Hematopoietic multipotent progenitor cell treated with erythropoietin and hydrocortisone succinate and interleukin-3 and kit ligand, for 15 days (in vitro differentiated cells): Measurements from ENCODE around the gene NAPA.
"Not testable (repeated sequence)": the region's sequence is repeated elsewhere in the genome, so short reads cannot be mapped to it uniquely, and the experiment has no call there.

Source experiments
- DNase-seq: peaks from one replicate; pipeline ENCODE4 v3.0.0-alpha.2; 2015; ENCODE audit warnings: low spot score

The NAPA gene

DNA sequence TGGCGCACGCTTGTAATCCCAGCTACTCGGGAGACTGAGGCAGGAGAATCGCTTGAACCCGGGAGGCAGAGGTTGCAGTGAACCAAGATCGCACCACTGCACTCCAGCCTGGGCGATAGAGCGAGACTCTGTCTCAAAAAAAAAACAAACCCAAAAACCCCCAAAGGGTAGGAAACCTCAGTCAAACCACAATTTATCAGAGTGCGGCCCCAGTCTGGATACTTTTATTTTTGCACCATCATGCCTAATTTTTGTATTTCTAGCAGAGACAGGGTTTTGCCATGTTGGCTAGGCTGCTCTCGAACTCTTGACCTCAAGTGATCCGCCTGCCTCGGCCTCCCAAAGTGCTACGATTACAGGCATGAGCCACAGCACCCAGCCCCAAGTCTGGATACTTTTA lies 28.6 kb downstream of the NAPA start:
- DNase-seq: not testable (repeated sequence)

DNA sequence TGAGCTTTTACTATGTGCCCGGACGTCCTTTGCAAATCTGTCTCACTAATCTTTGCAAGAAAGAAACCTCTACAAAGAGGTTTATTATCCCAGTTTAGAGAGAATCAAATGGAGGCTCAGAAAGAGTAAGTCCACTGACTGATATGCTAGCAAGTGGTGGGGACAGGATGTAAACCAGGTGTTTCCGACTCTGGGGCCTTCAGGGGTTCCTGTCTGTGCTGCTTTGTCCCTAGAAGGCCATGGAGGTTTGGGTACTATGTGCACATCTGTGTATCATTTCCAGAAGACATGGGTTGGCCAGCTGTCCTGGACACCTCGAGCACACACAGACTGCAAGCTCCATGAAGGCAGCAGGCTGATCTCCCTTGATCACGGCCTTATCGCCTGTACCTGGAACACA lies 29.7 kb downstream of the NAPA start:
- DNase-seq: no peak

DNA sequence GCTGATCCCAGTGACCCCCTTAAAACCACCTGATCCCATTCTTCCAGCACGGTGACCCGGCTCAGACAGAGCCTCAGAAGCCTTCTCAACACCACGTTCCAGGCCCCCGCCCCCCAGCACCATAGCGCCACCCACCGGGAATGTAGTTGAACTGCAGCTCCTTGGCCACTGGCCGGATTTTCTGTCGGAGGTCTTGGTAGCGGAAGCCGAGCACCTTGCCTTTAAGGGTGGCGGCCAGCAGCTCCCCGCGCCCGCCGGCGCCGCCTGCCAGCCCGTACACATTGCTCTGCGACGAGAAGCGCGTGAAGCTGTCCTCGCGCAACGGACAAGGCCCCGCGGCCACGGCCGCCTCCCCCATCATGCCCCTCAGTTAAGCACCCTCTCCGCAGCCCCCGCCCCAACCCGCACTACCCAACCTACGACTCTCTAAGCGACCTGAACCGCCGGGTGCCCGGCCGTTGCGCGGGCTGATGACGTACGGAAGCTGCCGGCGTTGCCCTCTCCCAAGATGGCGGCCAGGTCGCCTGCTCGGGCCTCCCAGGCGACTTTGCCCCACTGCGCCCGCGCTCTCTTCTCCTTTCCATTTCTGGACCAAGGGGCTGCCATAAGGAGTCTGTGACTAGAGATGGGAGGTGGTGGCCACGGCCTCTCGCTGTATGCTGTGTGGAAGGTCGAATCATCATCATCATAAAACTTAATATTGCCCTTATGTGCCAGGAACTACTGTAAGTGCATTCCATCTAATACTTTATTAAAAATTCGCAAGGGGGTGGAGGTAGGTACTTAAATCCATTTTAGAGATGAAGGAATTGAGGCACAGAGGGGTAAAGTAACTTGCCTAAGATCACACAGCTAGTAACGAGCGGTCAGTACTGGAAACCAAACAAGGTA lies 30.8 kb downstream of the NAPA start, which contains the start of gene KPTN:
Gene KPTN (minus strand): TSS at position 420 of the 891 bp plus-strand sequence. CDS start 59 bp downstream, at position 361.
- DNase-seq: peak; percentile 89

DNA sequence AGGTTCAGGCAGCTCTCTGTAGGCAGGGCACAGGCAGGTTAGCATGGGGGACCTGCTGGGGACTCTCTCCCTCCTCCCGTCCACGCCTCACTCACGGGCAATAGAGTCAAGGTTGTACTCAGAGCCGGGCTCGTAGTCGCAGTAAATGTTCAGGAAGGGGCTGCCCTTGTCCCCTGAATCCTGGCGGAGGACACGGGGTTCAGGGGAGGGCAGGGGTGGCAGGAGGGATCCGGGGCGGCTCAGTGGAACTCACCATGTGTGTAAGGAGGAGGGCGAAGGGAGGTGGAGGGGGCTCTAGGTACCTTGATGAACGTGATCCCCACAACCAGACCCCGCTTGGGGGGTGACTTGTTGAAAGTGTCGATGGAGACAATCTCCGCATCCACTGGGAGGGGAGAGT lies 31.7 kb downstream of the NAPA start:
- DNase-seq: no peak

DNA sequence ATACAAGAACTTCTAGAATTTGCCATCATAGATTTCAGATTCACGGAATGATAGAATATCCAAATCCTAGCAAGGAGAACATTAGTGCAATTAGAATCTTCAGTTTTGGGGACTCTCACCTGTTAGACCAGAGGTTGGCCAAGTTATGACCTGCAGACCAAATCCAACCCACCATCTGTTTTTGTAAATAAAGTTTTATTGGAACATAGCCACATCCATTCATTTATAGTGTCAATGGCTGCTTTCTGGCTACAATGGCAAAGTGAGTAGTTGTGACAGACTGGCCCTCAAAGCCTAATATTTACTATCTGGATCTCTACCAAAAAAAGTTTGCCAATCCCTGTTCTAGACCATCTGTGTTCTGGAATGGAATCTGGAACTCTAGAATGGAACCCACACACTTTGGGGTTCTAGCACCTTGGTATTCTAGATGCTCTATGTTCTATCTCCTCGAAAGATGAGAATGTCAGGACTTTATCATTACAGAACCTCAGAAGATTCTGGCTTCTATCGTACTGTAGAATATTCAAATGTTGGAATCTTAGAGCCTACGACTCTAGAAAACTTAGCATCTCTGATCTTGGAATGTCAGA lies 33.3 kb downstream of the NAPA start:
- DNase-seq: no peak

DNA sequence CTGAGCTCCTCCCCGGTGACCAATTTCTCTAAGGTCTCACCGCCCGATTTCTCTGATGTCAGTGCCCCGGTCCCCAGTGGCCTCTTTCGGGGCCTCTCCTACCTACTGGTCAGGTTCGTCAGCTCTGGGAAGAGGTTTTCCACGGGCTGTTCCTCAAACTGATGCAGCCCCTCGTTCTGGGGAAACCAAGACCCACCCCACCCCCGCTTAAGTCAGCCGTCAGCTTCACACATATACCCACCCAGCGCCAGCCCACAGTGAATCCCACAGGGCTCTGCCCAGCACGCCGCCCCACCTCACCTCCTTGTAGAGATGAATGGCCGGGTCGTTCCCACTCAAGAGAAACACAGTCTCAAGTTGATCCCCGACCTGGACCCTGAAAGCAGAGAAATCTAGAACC lies 34.2 kb downstream of the NAPA start:
- DNase-seq: no peak

DNA sequence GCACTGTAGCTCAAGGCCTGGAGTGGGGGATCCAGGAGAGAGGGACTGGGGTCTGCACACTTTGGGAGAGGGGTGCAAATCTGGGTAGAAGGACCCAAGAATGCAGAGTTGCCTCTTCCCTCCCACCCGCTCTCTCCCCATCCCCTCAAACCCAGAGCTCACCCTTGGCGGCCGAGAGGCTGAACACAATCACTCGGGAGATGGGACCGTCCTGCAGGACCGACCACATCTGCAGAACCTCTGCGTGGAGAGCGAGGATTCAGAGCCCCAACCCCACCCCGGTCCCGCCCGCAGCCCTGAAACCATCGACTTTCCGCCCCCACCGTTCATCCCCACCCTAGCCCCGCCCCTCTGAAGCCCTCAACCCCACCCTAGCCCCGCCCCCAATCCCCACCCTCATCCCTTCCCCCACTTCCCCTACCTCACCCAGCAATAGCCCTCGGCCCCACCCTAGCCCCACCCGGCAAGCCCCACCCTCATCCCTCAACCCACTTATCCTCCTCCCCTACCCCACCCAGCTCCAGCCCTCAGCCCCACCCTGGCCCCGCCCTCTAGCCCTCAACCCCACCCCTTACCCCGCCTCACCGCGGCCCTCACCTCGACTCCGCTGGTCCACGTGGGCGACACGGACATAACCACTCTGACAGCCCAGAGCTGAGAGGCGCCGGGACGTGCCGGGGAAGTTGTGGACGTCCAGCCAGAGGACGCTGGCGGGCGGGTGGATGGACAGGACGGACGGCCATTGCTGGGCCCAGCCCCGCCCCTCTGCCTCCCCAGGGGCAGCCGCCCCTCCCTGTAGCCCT lies 35.0 kb downstream of the NAPA start:
- no peak for DNase-seq

DNA sequence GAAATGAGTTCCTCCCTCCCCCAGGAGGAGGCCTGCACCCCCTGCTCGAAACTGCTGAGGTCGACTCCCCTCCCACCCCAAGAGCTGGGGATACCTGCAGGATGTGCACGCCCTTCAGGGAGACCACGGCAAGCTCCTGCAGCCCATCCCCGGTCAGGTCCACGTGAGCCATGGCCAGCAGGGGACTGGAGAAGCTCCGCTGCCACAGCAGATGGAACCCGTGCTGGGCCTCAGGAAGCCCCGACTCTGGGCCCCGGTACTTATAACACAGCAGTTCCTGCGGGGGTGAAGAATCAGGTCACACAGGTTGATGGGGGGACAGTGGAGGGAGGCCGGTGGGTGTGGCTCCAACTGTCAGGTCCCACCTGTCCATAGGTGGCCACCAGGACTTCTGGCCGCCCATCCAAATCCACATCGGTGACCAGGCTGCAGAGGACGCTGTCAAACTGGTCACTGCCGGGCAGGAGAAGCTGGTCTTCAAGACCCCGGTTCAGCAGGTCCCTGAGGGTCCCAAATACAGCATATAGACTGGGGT lies 38.4 kb downstream of the NAPA start:
- no peak for DNase-seq

DNA sequence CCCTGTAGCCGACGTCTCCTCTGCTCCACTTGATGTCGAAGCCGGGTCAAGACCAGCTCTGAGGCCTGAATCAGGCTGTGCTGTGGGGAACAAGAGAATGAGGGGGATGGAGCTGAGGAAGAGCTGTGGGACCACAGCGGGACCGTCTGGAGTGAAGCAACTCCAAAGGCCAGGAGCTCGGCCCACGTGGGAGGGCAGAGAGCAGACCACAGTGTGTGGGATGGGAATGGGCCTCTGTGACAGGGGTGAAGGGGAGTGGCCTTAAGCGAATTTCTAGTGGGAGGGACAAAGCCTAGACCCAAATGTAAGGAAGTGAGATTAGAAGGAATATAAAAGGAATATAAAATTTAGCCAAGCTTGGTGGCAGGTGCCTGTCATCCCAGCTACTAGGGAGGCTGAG lies 39.4 kb downstream of the NAPA start:
- no peak for DNase-seq

DNA sequence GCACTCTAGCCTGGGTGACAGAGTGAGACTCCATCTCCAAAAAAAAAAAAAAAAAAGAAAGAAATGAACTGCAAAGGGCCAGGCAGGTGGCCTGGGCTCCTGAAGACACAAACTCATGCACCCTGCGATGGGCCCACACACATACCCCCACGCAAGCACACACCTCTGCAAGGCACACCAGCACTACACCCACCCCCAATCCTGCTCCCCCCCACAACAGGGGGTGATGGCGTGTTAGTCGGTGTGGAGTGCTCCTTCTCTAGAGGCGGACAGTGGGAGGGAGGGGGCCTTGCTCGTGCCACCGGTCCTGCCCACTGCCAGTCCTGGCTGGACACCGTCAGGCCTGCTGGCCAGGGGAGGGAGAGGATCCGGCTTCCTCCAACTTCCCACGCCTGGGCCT lies 41.5 kb downstream of the NAPA start:
- DNase-seq: no peak

DNA sequence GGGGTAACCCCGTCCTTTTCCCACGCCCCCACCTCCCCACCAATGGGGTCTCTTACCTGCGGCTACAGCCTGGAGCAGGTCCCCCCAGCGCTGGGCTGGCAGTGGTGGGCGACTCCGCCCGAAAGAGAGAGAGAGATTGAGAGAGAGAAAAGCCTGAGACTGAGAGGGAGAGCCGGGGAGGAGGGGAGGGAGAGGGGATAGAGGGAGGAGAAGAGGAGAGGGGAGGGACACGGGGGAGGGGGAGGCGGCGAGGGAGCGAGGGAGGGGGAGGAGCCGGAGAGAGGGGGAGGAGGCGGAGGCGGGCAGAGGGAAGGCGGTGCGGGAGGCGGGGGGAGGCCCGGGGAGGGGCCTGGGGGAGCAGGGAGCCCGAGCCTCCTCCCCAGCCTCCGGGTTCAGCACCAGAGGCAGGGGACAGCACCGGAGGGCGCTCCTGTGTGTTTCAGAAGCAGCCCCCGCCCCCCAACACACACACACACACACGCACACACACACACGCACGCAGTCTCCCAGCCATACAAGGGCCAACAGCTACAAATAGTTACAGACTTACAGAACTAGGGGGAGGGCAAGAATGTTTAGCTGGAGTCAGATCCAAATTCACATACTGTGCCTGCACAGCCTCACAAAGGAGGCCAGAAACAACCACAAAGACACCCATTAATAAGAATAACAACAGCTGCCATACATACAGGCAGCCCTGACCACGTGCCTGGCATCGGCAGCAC lies 43.0 kb downstream of the NAPA start, which contains the start of gene SLC8A2:
Gene SLC8A2 (minus strand): TSS at position 161 of the 725 bp plus-strand sequence. CDS start 5,490 bp downstream, outside the sequence.
- DNase-seq: no peak

DNA sequence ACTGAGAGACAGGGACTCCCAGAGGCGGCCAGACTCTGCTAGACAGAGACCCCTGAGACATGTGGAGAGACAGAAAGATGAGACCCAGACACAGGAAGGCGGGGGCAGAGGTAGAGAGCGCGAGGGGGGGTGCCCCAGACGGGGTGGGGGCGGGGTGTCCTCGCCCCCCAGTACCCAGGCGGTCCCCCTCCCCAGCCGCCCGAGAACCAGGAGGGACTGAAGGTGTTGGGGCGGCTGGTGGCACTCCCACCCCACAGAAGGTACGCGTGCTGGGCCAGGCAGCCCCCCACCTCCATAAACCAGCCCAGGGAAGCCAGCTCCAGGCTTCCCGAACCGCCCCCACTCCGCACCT lies 43.5 kb downstream of the NAPA start:
- DNase-seq: no peak

DNA sequence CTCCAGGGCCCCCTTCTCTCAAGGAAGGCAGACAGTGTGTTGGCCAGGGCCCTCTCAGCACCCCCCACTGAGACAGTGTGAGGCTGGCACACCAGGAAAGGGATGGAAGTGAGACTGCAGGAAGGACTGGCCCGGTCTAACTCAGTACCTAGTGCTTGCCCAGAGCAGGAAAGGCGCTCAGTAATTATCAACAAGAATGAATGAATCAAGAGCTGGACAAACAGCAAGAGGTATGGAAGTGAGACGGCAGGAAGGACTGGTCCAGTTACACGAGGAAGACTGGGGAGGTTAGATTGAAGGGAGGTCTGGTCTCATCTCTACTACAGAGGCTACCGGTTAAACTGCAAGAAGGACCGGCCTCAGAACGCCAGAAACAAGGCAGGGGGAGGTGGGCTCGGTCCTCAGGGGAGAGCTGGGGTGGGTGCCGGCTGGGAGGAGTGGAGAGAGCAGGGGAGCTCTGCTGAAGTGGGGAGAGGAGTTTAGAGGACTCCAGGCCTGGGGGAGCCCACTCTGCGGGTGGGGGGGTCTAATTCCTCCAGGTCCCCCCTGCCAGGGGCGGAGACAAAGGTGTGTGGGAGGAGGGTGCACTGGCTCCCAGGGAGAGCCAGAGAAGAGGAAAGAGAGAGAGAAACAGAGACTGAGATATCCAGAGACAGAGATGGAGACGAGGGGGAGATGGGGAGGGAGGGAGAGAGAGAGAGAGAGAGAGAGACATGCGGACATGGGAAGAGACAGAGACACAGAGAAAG lies 44.2 kb downstream of the NAPA start:
- DNase-seq: no peak

DNA sequence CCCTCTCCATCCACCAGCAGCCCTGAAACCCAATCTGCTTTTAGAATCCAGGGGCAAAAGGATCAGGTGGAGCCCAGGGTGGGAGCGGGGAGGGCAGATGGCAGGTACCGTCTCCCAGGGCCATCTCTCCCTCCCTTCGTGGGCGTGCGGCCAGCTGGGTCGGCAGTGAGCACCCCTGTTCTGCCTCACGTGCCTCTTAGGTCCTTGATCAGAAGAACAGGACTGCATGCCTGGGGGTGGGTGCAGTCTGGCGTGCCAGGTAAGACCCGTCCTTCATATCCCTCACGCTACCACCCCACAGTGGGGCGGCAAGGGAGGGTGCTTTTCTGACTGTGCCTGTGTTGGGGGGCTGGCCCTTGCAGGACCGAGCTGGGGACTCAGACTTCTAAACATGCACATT lies 45.1 kb downstream of the NAPA start:
- DNase-seq: no peak

DNA sequence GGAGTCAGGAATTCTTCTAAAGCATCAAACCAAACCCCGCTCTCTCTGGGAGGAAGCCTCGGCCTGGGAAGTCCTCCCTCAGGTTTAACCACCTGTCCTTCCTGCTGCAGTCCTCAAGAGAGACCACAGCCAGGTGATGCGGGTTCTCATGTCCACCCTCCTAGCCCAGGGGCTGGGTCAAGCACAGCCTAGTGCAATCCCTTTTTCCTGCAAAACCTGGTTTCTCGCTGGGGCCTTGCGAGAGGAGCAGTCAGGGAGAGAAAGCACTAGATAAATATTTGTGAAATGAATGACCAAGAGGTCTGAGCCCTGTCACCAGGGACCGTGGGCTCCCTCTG lies 45.5 kb downstream of the NAPA start:
- no peak for DNase-seq

DNA sequence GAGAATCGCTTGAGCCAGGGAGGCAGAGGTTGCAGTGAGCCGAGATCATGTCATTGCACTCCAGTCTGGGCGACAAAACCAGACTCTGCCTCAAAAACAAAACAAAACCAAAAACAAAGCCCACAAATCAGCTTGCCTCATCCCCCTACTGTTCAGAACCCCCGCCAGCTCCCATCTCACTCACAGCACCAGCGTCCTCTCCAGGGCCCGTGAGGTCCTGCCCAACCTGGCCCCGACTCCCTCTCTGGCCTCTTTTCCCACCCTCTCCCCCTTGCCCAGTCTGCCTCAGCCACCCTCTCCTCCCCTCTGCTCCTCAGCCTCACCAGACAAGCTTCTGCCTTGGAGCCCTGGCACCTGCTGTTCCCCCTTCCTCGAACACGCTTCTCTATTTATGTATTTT lies 46.9 kb downstream of the NAPA start:
- DNase-seq: no peak

DNA sequence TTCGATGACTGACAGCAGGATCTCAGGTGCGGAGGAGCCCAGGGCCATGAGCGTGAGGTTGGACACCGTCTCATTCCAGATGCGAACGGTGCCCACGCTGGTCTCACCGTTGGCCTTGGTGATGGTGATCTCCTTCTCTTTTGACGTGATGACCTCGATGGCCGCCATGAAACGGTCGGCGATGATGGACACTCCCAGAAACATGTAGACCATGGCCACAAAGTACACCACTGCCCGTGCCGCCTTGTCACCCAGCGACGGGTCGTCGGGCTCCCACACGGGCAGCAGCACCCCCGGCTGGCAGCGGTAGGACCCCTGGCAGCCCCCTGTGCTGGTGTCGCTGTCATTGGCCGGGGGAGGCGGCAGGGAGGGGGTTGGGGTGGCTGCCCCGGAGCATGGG lies 48.9 kb downstream of the NAPA start:
- DNase-seq: no peak

DNA sequence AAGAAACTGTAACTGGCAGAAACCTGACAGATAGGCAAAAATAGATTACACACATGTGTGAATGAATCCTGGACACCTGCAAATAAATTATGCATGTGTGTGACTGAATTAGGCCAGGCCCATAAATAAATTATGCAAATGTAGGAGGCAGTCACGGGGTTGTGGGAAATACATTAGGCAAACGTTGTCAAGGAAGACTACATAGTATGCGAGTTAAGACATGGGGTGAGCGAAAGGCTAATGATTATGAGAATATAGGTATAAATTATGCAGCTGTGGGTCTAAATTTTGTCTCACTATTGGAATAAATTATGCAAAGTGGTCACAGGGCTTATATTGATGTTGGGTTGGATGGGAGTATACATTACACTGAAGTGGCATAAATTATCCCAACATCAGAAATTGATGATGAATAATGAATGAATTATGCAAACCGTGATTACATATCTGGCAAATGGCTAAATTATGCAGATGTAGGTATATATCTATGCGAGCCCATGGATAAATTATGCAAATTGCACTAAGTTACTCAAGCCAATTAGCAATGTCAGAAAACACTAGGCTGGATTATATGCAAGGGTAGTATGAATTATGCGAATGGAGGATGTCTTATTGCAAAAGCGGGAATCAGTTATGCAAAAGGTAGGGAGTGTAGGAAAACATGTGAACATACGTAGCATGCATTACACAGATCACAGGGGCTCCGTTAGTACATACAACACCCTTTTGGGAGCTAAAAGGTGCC lies 50.0 kb downstream of the NAPA start:
- DNase-seq: no peak

DNA sequence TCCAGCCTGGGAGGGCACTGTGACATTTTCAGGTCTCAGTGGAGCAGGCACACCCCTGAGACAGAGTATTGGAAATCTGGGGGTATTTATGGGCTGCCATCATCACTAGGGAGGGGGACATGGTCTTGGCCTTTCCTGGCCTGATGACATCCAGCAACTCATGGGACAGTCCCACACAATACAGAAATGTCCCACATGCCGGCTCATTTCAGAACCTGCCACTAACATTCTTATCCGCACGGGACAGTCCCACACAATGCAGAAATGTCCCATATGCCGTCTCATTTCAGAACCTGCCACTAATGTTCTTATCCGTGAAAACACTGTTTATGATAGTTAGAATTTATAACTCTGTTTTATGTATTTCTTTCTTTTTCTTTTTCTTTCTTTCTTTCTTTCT lies 53.0 kb downstream of the NAPA start:
- no peak for DNase-seq

DNA sequence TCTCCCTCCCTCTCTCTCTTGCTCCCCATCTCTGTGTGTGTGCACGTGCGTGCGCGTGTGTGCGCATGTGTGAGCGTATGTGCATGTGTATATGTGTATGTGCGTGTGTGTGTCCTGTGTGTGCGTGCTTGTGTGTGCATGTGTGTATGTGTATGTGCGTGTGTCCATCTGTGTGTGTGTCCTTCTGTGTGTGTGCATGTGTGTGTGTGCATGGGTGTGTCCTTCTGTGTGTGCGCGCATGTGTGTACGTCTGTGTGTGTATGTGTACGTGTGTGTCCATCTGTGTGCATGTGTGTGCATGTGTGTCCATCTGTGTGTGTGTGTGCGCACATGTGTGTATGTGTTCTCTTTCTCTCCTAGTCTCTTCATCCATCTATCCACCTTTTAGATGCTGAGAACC lies 55.4 kb downstream of the NAPA start:
- no peak for DNase-seq

DNA sequence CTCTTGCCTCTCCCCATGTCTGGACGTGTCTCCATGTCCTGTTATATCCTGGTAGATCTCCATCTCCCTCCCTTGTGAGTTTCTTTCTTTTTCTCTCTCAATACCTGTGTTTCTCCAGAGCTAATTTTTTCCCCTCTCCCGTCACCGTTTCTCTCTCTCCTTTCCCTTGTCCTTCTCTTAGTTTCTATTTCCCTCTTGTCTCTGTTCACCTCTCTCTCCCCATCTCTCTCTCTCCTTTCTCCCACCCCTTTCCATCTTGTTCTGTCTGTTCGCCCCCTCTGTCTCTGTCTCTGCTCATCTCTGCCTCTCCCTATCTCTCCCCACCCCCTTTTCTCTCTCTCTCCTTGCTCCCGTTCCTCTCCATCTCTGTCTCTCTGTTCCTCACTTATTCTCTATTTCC lies 56.2 kb downstream of the NAPA start:
- DNase-seq: no peak
